ENCODE data around the gene PPM1H. TPM values are rescaled to one million over a fixed set of nuclear protein-coding genes. Genes with fewer than 3 reads are reported as not detected.

The PPM1H gene
- total RNA-seq, result 1 to 10 TPM; 1.7 to 7.4 (median 3.4) TPM

GRCh38 chr12:62934799-62935674 is at the start of gene PPM1H:
PPM1H (minus strand) TSS chr12:62935150; CDS start chr12:62934736, 414 bp downstream.
- peak; percentile 18 to 83 (median 71) for DNase-seq
- Histone ChIP-seq H3K36me3 (no peaks in the 10 kb centered on the region), H3K9me3 (no peaks in the 10 kb centered on the region), H3K27me3 (no peaks in the 10 kb centered on the region), H3K4me1 (peaks cover 0 to 10% (median 0%) of the 10 kb centered on the region in 4 donors), H3K27ac (peak within 1 kb of the TSS in 2 of 4 donors; percentile 39 to 44), H3K4me3 (peak within 1 kb of the TSS; percentile 44 to 65 (median 58))
- peak in 4 of 6 experiments; percentile 4 to 58 (median 54) for TF ChIP-seq CTCF (IDR thresholded peaks at IDR 0.05)
- peak in 1 of 2 donors; percentile 15 for TF ChIP-seq POLR2A (IDR thresholded peaks at IDR 0.05)

- Histone ChIP-seq H3K9me3 (no peaks in the 10 kb centered on the region), H3K4me1 (no peaks in the 10 kb centered on the region), H3K27ac (no peak overlapping the region), H3K4me3 (no peak overlapping the region), H3K36me3 (no peaks in the 10 kb centered on the region), H3K27me3 (no peaks in the 10 kb centered on the region)
- TF ChIP-seq CTCF (IDR thresholded peaks at IDR 0.05) (peak in 2 of 6 experiments; percentile 8 to 18), POLR2A (IDR thresholded peaks at IDR 0.05) (no peak)
- DNase-seq, result no peak
Measured at GRCh38 chr12:62983594-62983993, 48.6 kb upstream of the PPM1H start.

GRCh38 chr12:62978768-62979167 is 43.8 kb upstream of the PPM1H start:
- H3K27ac ChIP-seq, result no peak overlapping the region
- TF ChIP-seq POLR2A (IDR thresholded peaks at IDR 0.05), result no peak
- no peak for TF ChIP-seq CTCF (IDR thresholded peaks at IDR 0.05)
- H3K4me1 ChIP-seq, result no peaks in the 10 kb centered on the region
- H3K27me3 ChIP-seq, result no peaks in the 10 kb centered on the region
- no peak for DNase-seq
- no peaks in the 10 kb centered on the region for H3K36me3 ChIP-seq
- H3K4me3 ChIP-seq, result no peak overlapping the region
- H3K9me3 ChIP-seq, result no peaks in the 10 kb centered on the region

- no peak overlapping the region for H3K4me3 ChIP-seq
- H3K36me3 ChIP-seq, result no peaks in the 10 kb centered on the region
- no peaks in the 10 kb centered on the region for H3K9me3 ChIP-seq
- no peaks in the 10 kb centered on the region for H3K27me3 ChIP-seq
- no peak for DNase-seq
- TF ChIP-seq CTCF (IDR thresholded peaks at IDR 0.05) (no peak), POLR2A (IDR thresholded peaks at IDR 0.05) (no peak)
- no peak overlapping the region for H3K27ac ChIP-seq
- no peaks in the 10 kb centered on the region for H3K4me1 ChIP-seq
Measured at GRCh38 chr12:62977883-62978282, 42.9 kb upstream of the PPM1H start.

GRCh38 chr12:62977418-62977817 is 42.5 kb upstream of the PPM1H start:
- Histone ChIP-seq H3K27me3 (no peaks in the 10 kb centered on the region), H3K36me3 (no peaks in the 10 kb centered on the region), H3K4me1 (no peaks in the 10 kb centered on the region), H3K9me3 (no peaks in the 10 kb centered on the region), H3K27ac (no peak overlapping the region), H3K4me3 (no peak overlapping the region)
- peak in 1 of 3 donors; percentile 59 for DNase-seq
- TF ChIP-seq POLR2A (IDR thresholded peaks at IDR 0.05) (no peak), CTCF (IDR thresholded peaks at IDR 0.05) (no peak)
